ENCODE results near the gene RXFP1. TPM values are rescaled to one million over a fixed set of nuclear protein-coding genes. Genes with fewer than 3 reads are reported as not detected.

The RXFP1 gene
- total RNA-seq, 4 donors from 2014 or later = 0.10 TPM; not detected in 3

DNA sequence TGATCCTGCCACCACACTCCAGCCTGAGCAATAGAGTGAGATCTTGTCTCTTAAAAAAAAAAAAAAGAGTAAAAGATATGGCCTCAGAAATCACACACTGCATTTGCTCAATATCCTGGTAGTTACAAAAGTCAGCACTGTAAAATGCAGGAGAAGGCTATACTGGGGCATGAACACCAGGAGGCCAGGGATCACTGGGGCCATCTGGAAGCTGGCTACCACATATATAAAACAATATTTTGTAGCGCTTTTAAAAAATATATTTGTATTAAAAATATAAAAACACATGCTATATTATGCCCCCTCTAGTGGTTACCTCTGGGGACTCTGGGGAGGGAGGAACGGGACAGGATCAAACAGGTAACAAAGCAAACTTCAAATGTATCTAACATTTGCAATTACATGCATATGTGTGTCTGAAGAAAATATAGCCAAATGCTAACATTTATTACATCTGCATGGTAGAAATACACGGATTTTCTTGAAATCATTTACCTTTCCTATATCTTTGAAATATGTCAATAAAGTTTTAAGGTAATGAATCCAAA is 146.0 kb downstream of the RXFP1 start:
- intact Hi-C loops (cut with DNase I; ENCODE audit: low total_unique reads) = no loop called here
- TF ChIP-seq POLR2A (IDR thresholded peaks at IDR 0.05) = no peak
- WGBS, 2 donors = 76 to 80% methylated on average over 3 of the region's 3 CpGs
- no peak for DNase-seq (ENCODE audit: low spot score in 2 of 2)
- H3K4me3 ChIP-seq (ENCODE audit: low read depth, poor library complexity, severe bottlenecking) = no peak overlapping the region

DNA sequence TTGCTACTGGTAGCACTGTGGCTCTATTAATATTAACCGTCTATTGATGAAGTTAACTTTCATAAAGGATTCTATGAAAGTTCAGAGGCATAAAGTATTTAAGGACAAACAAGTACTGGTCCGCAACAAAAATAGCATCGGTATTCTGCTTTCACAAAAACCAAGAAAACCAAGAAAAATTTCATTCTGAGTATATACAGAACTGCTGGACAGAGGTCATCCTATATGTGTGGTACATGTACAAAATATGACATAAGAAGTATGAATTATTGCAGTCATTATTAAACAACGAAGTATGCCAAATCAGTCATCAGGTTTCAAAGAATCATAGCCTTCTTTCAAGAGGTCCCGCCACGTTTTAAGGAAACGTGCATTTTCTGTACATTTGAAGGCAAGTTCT is 147.6 kb downstream of the RXFP1 start:
- no peak overlapping the region for H3K4me3 ChIP-seq (ENCODE audit: low read depth, poor library complexity, severe bottlenecking)
- TF ChIP-seq, protein P1, sequence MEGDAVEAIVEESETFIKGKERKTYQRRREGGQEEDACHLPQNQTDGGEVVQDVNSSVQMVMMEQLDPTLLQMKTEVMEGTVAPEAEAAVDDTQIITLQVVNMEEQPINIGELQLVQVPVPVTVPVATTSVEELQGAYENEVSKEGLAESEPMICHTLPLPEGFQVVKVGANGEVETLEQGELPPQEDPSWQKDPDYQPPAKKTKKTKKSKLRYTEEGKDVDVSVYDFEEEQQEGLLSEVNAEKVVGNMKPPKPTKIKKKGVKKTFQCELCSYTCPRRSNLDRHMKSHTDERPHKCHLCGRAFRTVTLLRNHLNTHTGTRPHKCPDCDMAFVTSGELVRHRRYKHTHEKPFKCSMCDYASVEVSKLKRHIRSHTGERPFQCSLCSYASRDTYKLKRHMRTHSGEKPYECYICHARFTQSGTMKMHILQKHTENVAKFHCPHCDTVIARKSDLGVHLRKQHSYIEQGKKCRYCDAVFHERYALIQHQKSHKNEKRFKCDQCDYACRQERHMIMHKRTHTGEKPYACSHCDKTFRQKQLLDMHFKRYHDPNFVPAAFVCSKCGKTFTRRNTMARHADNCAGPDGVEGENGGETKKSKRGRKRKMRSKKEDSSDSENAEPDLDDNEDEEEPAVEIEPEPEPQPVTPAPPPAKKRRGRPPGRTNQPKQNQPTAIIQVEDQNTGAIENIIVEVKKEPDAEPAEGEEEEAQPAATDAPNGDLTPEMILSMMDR (IDR thresholded peaks at IDR 0.05) = no peak
- TF ChIP-seq POLR2A (IDR thresholded peaks at IDR 0.05) = no peak
- 84 to 85% methylated on average over 7 of the region's 7 CpGs for WGBS, 2 donors
- intact Hi-C loops (cut with DNase I; ENCODE audit: low total_unique reads) = no loop called here
- DNase-seq (ENCODE audit: low spot score in 2 of 2) = no peak

DNA sequence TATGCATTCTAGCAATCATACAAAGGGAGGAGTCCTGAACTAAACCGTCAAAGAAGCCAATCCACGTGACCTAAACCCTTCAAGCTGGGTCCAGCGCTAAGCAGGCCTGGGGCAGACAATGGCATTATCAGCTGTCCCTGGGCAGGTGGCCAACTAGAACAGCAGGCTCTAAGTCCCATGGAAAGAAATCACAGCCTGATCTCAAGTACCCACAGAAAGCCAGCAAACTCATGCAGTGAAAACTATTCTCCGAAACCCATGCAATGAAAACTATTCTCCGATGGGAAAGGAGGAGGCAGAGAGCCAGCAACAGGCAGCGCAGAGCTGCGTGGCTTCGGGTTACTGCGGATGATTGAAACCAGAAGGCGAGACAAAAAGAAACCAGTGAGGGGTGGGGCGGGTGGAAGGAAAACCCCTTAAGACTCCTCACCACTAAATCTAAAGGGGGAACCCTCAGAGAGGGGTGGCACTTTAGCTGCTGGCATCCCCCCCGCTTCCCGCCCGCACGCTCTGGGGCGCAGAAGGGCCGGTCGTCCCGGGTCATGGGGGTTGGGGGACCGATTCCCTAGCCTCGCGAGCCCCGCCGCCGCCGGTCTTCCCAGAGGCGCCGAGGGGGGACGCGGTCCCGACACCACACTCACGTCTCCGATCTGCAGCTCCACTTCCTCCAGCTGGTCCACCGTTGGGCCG is 149.4 kb downstream of the RXFP1 start:
- DNase-seq (ENCODE audit: low spot score in 2 of 2) = peak in 1 of 2 donors; percentile 61
- WGBS, 2 donors = 0 to 1% methylated on average over 23 to 27 of the region's 35 CpGs
- TF ChIP-seq POLR2A (IDR thresholded peaks at IDR 0.05) = no peak
- TF ChIP-seq, protein P1 (IDR thresholded peaks at IDR 0.05) = no peak
- H3K4me3 ChIP-seq (ENCODE audit: low read depth, poor library complexity, severe bottlenecking) = peak overlapping the region; percentile 85
- intact Hi-C loops (cut with DNase I; ENCODE audit: low total_unique reads) = no loop called here

DNA sequence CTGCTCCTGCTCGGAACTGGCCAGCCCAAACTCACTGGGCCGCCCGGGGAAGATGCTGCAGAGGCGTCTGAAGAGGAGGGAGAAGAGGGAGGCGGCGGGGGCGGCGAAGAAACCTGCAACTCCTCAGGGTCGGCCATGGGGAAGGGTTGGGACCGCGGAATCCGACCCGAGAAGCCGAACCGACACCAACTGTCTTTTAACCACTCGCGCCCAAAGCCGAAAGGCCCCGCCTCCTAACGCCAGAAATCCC is 149.9 kb downstream of the RXFP1 start, which contains the start of gene C4orf46:
Gene C4orf46, minus strand, starts transcription at position 223 of the 250 bp plus-strand sequence. Its CDS starts 86 bp downstream, at position 137.
- intact Hi-C loops (cut with DNase I; ENCODE audit: low total_unique reads) = no loop called here
- peak within 1 kb of the TSS; percentile 85 for H3K4me3 ChIP-seq (ENCODE audit: low read depth, poor library complexity, severe bottlenecking)
- WGBS, 2 donors = 0 to 1% methylated on average over 20 of the region's 20 CpGs
- TF ChIP-seq POLR2A (IDR thresholded peaks at IDR 0.05) = no peak
- TF ChIP-seq, protein P1 (IDR thresholded peaks at IDR 0.05) = no peak
- no peak for DNase-seq (ENCODE audit: low spot score in 2 of 2)

DNA sequence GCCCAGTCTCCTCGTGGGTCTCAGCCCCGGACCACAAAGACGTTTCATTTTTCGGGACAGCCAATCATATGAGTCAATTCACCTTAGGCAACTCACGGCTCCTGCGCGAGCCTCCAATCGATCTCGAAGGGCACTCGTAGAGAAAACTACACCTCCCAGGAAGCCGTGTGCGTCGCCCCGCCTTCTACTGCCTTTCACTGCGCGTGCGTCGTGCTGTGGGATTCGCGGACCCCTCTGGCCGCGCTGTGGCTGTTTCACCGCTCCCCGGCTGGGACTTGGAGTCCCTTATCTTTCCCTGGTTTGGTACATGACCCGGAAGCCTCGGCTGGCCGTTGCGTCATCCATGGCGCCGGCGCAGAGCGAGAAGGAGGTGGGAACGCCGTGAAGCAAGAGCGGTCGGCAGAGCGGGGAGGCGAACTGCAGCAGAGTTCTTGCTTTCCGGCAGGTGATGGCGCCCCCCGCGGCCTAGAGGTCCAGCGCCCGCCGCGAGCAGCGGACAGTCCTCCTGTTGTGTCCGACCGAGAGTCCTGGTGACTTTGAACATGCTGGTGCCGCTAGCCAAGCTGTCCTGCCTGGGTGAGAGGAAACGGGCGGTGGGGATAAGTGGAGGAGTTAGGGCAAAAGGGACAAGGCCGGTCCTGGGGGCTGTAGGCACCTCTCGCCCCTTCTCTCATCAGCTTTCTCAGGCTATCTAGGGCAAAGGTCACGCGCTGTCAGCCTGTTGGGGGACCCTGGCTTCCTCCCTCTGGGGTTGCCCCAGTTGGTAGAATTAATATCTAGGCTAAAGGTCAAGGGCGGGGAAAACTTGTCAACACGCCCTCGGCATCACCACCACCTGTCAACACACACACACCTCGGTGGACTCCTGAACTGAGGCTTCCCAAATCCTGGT is 150.5 kb downstream of the RXFP1 start, which contains the start of gene ETFDH:
Gene ETFDH, plus strand, starts transcription at position 382 of the 892 bp plus-strand sequence. Its CDS starts 161 bp downstream, at position 543.
- 0 to 1% methylated on average over 37 to 54 of the region's 60 CpGs for WGBS, 2 donors
- intact Hi-C loops (cut with DNase I; ENCODE audit: low total_unique reads) = no loop called here
- DNase-seq (ENCODE audit: low spot score in 2 of 2) = peak; percentile 99
- peak within 1 kb of the TSS; percentile 85 for H3K4me3 ChIP-seq (ENCODE audit: low read depth, poor library complexity, severe bottlenecking)
- peak in 1 of 2 donors; percentile 19 for TF ChIP-seq POLR2A (IDR thresholded peaks at IDR 0.05)
- TF ChIP-seq, protein P1 (IDR thresholded peaks at IDR 0.05) = peak in 1 of 3 donors; percentile 82

DNA sequence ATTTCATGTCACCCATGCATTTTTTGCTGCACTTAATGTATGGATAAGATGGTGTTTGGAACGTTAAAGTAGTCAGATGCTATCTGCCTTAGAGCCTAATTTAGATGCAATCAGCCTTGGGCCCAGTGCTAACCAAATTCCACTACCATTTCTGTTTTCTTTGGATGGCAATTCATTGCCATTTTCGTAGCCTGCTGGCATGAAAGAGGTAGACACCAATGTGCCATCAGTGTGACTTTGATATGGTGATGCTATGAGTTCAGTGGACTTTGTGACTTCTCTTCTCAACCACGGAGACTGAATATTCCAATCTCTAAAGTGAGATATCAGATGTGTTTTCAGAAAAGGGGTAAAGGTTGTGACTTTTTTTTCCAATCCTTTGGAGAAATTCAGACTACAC is 152.0 kb downstream of the RXFP1 start:
- no peak overlapping the region for H3K4me3 ChIP-seq (ENCODE audit: low read depth, poor library complexity, severe bottlenecking)
- no peak for TF ChIP-seq POLR2A (IDR thresholded peaks at IDR 0.05)
- TF ChIP-seq, protein P1 (IDR thresholded peaks at IDR 0.05) = no peak
- no peak for DNase-seq (ENCODE audit: low spot score in 2 of 2)
- intact Hi-C loops (cut with DNase I; ENCODE audit: low total_unique reads) = no loop called here
- WGBS, 2 donors = 61 to 73% methylated on average over 3 of the region's 3 CpGs
